ENCODE results near the gene PIH1D1. TPM values are rescaled to one million over a fixed set of nuclear protein-coding genes. Genes with fewer than 3 reads are reported as not detected.
A peak's percentile ranks its signal among the peaks of the same experiment; 100 is the strongest.

Gene PIH1D1
- total and polyA plus RNA-seq, 10 of the 15 experiments (the other 5 are each of a cell fraction or from before 2014, with no cell fraction given), result 16.1 to 153 (median 106) TPM

DNA sequence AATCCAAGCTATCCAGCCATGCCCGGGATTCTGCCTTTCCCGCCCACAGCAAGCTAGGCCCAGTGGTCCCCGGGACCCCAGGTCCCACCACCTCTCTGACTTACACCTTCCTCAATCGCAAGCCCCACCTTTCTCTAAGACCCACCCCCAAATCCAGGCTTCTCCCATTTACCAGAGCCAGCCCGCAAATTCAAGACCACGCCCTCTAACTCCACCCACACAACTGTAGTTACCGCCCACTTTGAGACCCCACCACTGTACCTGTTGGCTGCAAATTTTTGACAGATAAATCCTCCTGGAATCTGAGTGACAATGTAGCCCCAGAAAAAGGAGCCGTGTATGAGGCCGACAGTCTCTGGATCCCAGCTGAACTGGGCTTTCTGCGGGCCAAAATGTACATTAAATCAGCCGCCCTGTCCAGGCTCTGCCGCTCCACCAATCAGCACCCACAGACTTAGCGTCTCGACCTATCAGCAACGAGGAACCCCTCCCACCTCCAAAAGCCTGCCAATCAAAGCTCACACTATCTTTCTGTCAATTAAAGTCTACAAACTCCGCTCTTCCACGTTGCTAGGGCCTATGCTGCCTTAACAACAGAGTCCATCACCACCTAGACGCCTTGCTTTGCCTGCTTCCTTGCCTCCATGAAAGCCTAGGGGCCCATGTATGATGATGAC is 16.6 kb downstream of the PIH1D1 start (continued):
- TF ChIP-seq, protein P1, sequence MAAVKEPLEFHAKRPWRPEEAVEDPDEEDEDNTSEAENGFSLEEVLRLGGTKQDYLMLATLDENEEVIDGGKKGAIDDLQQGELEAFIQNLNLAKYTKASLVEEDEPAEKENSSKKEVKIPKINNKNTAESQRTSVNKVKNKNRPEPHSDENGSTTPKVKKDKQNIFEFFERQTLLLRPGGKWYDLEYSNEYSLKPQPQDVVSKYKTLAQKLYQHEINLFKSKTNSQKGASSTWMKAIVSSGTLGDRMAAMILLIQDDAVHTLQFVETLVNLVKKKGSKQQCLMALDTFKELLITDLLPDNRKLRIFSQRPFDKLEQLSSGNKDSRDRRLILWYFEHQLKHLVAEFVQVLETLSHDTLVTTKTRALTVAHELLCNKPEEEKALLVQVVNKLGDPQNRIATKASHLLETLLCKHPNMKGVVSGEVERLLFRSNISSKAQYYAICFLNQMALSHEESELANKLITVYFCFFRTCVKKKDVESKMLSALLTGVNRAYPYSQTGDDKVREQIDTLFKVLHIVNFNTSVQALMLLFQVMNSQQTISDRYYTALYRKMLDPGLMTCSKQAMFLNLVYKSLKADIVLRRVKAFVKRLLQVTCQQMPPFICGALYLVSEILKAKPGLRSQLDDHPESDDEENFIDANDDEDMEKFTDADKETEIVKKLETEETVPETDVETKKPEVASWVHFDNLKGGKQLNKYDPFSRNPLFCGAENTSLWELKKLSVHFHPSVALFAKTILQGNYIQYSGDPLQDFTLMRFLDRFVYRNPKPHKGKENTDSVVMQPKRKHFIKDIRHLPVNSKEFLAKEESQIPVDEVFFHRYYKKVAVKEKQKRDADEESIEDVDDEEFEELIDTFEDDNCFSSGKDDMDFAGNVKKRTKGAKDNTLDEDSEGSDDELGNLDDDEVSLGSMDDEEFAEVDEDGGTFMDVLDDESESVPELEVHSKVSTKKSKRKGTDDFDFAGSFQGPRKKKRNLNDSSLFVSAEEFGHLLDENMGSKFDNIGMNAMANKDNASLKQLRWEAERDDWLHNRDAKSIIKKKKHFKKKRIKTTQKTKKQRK (IDR thresholded peaks at IDR 0.05; ENCODE audit: low read depth, low read length), result no peak
- TF ChIP-seq, protein P2, sequence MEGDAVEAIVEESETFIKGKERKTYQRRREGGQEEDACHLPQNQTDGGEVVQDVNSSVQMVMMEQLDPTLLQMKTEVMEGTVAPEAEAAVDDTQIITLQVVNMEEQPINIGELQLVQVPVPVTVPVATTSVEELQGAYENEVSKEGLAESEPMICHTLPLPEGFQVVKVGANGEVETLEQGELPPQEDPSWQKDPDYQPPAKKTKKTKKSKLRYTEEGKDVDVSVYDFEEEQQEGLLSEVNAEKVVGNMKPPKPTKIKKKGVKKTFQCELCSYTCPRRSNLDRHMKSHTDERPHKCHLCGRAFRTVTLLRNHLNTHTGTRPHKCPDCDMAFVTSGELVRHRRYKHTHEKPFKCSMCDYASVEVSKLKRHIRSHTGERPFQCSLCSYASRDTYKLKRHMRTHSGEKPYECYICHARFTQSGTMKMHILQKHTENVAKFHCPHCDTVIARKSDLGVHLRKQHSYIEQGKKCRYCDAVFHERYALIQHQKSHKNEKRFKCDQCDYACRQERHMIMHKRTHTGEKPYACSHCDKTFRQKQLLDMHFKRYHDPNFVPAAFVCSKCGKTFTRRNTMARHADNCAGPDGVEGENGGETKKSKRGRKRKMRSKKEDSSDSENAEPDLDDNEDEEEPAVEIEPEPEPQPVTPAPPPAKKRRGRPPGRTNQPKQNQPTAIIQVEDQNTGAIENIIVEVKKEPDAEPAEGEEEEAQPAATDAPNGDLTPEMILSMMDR (IDR thresholded peaks at IDR 0.05 in 2 of 3, conservative IDR thresholded peaks at IDR 0.05 in 1 of 3; ENCODE audit: control insufficient read depth in 2 of 3, extremely low read depth in 1 of 3, insufficient read depth in 1 of 3, low read depth in 3 of 3, low read length in 3 of 3), result no peak

DNA sequence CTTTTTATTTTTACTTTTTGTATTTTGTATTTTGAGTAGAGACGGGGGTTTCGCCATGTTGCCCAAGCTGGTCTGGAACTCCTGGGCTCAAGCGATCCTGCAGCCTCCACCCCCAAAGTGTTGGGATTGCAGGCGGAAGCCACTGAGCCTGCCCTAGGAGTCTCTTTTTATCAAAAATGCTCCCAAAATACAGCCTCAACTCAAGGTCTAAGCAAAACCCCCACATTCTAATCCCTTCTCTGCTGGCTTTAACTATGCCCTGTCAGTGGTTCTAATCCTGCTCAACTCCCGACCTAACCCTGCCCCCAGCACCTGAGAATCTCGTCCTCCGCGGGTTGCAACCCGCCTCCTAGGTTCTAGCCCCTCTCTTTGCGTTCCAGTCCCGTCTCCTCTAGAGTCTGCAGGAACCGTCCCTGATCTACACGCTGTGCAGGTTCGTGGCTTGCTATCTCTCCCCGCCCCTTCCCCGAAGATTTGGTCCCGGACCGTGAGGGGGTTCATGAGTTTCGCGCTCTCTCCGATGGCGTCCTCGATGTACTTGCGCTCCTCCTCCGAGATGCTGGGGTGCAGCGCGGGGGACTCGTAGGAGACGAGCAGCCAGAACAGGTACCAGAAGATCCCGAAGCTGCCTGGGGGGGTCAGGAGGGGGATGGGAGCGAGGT is 18.2 kb downstream of the PIH1D1 start:
- Histone ChIP-seq H3K9me3 (replicated peaks; ENCODE audit: control insufficient read depth, insufficient read depth, low read length) (no peaks in the 10 kb centered on the region), H3K4me2 (ENCODE audit: control insufficient read depth, insufficient read depth) (no peak overlapping the region), H3K79me2 (ENCODE audit: control insufficient read depth, insufficient read depth, low read length) (no peaks in the 10 kb centered on the region), H3K27ac (ENCODE audit: control insufficient read depth, insufficient read depth) (no peak overlapping the region), H3K9ac (ENCODE audit: control insufficient read depth, insufficient read depth, low read length) (no peak overlapping the region), H2AFZ (ENCODE audit: control insufficient read depth, low read depth, low read length) (no peak overlapping the region), H3K4me1 (ENCODE audit: control insufficient read depth, insufficient read depth, low read length) (no peaks in the 10 kb centered on the region), H4K20me1 (ENCODE audit: control insufficient read depth, insufficient read depth) (no peaks in the 10 kb centered on the region), H3K4me3 (no peak overlapping the region), H3K27me3 (replicated peaks in 1 of 2; ENCODE audit: control insufficient read depth in 2 of 2, insufficient read depth in 2 of 2, low read length in 1 of 2) (peaks cover 5 to 12% of the 10 kb centered on the region in 2 experiments), H3K36me3 (ENCODE audit: control insufficient read depth in 2 of 2, insufficient read depth in 2 of 2, low read length in 1 of 2) (no peaks in the 10 kb centered on the region)
- FAIRE-seq (no peak), DNase-seq (ENCODE audit: low read depth, low spot score) (no peak), ATAC-seq (no peak)
- intact Hi-C loops (cut with micrococcal nuclease; ENCODE audit: unreplicated experiment), result no loop called here
- SMC1A ChIA-PET (ENCODE audit: uncharacterized antibody, unreplicated experiment), result no interaction called here
- 29% methylated on average over 30 of the region's 31 CpGs for WGBS (ENCODE audit: insufficient coverage, insufficient replicate concordance, low lambda C conversion rate, missing lambda C conversion rate)
- CTCF ChIA-PET, result no interaction called here
- TF ChIP-seq, protein P3, sequence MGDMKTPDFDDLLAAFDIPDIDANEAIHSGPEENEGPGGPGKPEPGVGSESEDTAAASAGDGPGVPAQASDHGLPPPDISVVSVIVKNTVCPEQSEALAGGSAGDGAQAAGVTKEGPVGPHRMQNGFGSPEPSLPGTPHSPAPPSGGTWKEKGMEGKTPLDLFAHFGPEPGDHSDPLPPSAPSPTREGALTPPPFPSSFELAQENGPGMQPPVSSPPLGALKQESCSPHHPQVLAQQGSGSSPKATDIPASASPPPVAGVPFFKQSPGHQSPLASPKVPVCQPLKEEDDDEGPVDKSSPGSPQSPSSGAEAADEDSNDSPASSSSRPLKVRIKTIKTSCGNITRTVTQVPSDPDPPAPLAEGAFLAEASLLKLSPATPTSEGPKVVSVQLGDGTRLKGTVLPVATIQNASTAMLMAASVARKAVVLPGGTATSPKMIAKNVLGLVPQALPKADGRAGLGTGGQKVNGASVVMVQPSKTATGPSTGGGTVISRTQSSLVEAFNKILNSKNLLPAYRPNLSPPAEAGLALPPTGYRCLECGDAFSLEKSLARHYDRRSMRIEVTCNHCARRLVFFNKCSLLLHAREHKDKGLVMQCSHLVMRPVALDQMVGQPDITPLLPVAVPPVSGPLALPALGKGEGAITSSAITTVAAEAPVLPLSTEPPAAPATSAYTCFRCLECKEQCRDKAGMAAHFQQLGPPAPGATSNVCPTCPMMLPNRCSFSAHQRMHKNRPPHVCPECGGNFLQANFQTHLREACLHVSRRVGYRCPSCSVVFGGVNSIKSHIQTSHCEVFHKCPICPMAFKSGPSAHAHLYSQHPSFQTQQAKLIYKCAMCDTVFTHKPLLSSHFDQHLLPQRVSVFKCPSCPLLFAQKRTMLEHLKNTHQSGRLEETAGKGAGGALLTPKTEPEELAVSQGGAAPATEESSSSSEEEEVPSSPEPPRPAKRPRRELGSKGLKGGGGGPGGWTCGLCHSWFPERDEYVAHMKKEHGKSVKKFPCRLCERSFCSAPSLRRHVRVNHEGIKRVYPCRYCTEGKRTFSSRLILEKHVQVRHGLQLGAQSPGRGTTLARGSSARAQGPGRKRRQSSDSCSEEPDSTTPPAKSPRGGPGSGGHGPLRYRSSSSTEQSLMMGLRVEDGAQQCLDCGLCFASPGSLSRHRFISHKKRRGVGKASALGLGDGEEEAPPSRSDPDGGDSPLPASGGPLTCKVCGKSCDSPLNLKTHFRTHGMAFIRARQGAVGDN (IDR thresholded peaks at IDR 0.05), result no peak
- TF ChIP-seq EZH2 (IDR thresholded peaks at IDR 0.05; ENCODE audit: borderline replicate concordance, control insufficient read depth, low read depth, low read length), result 0 out of 2 replicates have a peak, but pooled peaks have one; percentile 37
- TF ChIP-seq IKZF1 (conservative IDR thresholded peaks at IDR 0.05), result no peak
- BruUV-seq (replicated peaks), result no TSS peak
- in situ Hi-C loops (cut with MboI), result no loop called here
- POLR2A ChIA-PET, result no interaction called here
- RAD21 ChIA-PET (ENCODE audit: unreplicated experiment), result no interaction called here
